Measurements from ENCODE around the gene MROH7. TPM values are rescaled to one million over a fixed set of nuclear protein-coding genes. Genes with fewer than 3 reads are reported as not detected.

The MROH7 gene
- total RNA-seq, 1 experiment from 2014 or later: not detected

GRCh38 chr1:54736685-54737084 is 95.1 kb downstream of the MROH7 start:
- no peak for DNase-seq (ENCODE audit: low read depth)

GRCh38 chr1:54738244-54738643 is 96.7 kb downstream of the MROH7 start:
- DNase-seq (ENCODE audit: low read depth): no peak

GRCh38 chr1:54741531-54741930 is 99.9 kb downstream of the MROH7 start:
- DNase-seq (ENCODE audit: low read depth): no peak

- no peak for DNase-seq (ENCODE audit: low read depth)
Observed at GRCh38 chr1:54742282-54742681, 100.7 kb downstream of the MROH7 start.

- no peak for DNase-seq (ENCODE audit: low read depth)
Observed at GRCh38 chr1:54743416-54744226, 102.0 kb downstream of the MROH7 start.

GRCh38 chr1:54744696-54745095 is 103.1 kb downstream of the MROH7 start:
- DNase-seq (ENCODE audit: low read depth): no peak

- no peak for DNase-seq (ENCODE audit: low read depth)
Observed at GRCh38 chr1:54745274-54745673, 103.7 kb downstream of the MROH7 start.

- DNase-seq (ENCODE audit: low read depth): no peak
Observed at GRCh38 chr1:54745864-54746263, 104.3 kb downstream of the MROH7 start.

- no peak for DNase-seq (ENCODE audit: low read depth)
Observed at GRCh38 chr1:54748094-54748835, 106.7 kb downstream of the MROH7 start.

- DNase-seq (ENCODE audit: low read depth): no peak
Observed at GRCh38 chr1:54750596-54750995, 109.0 kb downstream of the MROH7 start.

GRCh38 chr1:54751426-54751825 is 109.8 kb downstream of the MROH7 start:
- no peak for DNase-seq (ENCODE audit: low read depth)

- no peak for DNase-seq (ENCODE audit: low read depth)
Observed at GRCh38 chr1:54754045-54754444, 112.5 kb downstream of the MROH7 start.

GRCh38 chr1:54754486-54755285 is 113.1 kb downstream of the MROH7 start:
- DNase-seq (ENCODE audit: low read depth): no peak

- no peak for DNase-seq (ENCODE audit: low read depth)
Observed at GRCh38 chr1:54757833-54758232, 116.2 kb downstream of the MROH7 start.

GRCh38 chr1:54758678-54759348 is 117.2 kb downstream of the MROH7 start:
- no peak for DNase-seq (ENCODE audit: low read depth)

Other genes with a start within 250 kb of the MROH7 start
- gene SSBP3, start 235.4 kb upstream of the MROH7 start, total RNA-seq (2014; rRNA removed; shearing (Covaris generic)): 11.7 and 18.8 TPM in 2 replicates
- gene ACOT11, start 93.6 kb upstream of the MROH7 start, total RNA-seq (2014; rRNA removed; shearing (Covaris generic)): 0.64 and 0.66 TPM in 2 replicates
- gene FAM151A, start 18.3 kb upstream of the MROH7 start, total RNA-seq (2014; rRNA removed; shearing (Covaris generic)): not detected in 2 replicates
- gene TTC4, start 74.1 kb downstream of the MROH7 start, total RNA-seq (2014; rRNA removed; shearing (Covaris generic)): 30.1 and 31.9 TPM in 2 replicates
- 7.8 and 10.3 TPM in 2 replicates for gene PARS2, start 122.7 kb downstream of the MROH7 start, total RNA-seq (2014; rRNA removed; shearing (Covaris generic))
- 0.15 TPM in 1 of 2 replicates, not detected in the other for gene TTC22, start 159.5 kb downstream of the MROH7 start, total RNA-seq (2014; rRNA removed; shearing (Covaris generic))
- gene DHCR24, start 245.4 kb downstream of the MROH7 start, total RNA-seq (2014; rRNA removed; shearing (Covaris generic)): 184 and 227 TPM in 2 replicates

Data from M059J (cell line).